Brain microvascular endothelial cell (primary cell): Measurements from ENCODE around the gene LIFR.

Experiments
- DNase-seq: peaks from one replicate; pipeline ENCODE4 v3.0.0-alpha.2; 2020
- H3K27ac ChIP-seq: fragments of 250-450 bp; sonication (Bioruptor Pico); 2 replicates; pipeline ENCODE4 v1.5.1; 2020; ENCODE audit warnings: mild to moderate bottlenecking, moderate library complexity
- H3K27me3 ChIP-seq: fragments of 250-450 bp; sonication (Bioruptor Pico); replicated peaks from 2 replicates; pipeline ENCODE4 v1.5.1; 2020; ENCODE audit warnings: mild to moderate bottlenecking
- H3K36me3 ChIP-seq: fragments of 250-450 bp; sonication (Bioruptor Pico); replicated peaks from 2 replicates; pipeline ENCODE4 v1.5.1; 2020; ENCODE audit warnings: mild to moderate bottlenecking
- H3K4me3 ChIP-seq: 2 replicates; pipeline ENCODE4 v1.5.1; 2011; ENCODE audit warnings: low read depth, mild to moderate bottlenecking, control low read depth, low read length, moderate library complexity
- in situ Hi-C: cut with HindIII; loops from 2 replicates; pipeline ENCODE4 v1.10.0; 2017; ENCODE audit warnings: low sequenced_read_pairs, low pct_ligation_motif_present
- TF ChIP-seq, protein P1 (sequence below): IDR thresholded peaks from 2 replicates; pipeline ENCODE4 v1.5.1; 2011; ENCODE audit warnings: low read depth, mild to moderate bottlenecking, moderate library complexity, low read length, control low read depth, inconsistent platforms; ENCODE audit errors: missing control alignments

The LIFR gene

DNA sequence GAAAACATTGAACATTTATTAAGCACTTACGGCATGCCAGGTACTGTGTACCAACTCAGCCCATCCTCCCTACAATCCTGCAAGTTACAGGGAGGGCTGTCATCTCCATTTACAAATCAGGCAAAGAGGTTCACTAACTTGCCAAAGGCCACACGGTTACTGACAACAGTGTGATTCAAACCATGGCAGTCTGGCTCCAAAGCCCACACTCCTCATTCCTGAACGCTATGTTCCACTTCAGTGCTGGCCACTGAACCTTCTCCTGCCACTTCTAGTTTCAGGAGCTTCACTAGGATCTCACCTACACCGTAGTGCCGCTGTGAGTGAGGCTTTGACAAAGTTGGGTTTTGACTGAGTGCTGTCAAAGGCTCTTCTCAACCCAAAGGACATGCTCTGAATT lies 7.2 kb upstream of the LIFR start:
- no peak overlapping the region for H3K27ac ChIP-seq
- in situ Hi-C loops, result no loop called here
- no peak overlapping the region for H3K4me3 ChIP-seq
- TF ChIP-seq, protein P1, sequence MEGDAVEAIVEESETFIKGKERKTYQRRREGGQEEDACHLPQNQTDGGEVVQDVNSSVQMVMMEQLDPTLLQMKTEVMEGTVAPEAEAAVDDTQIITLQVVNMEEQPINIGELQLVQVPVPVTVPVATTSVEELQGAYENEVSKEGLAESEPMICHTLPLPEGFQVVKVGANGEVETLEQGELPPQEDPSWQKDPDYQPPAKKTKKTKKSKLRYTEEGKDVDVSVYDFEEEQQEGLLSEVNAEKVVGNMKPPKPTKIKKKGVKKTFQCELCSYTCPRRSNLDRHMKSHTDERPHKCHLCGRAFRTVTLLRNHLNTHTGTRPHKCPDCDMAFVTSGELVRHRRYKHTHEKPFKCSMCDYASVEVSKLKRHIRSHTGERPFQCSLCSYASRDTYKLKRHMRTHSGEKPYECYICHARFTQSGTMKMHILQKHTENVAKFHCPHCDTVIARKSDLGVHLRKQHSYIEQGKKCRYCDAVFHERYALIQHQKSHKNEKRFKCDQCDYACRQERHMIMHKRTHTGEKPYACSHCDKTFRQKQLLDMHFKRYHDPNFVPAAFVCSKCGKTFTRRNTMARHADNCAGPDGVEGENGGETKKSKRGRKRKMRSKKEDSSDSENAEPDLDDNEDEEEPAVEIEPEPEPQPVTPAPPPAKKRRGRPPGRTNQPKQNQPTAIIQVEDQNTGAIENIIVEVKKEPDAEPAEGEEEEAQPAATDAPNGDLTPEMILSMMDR, result no peak
- DNase-seq, result no peak
- no peaks in the 10 kb centered on the region for H3K36me3 ChIP-seq
- no peaks in the 10 kb centered on the region for H3K27me3 ChIP-seq

GRCh38 chr5:38562444-38563210 lies 6.2 kb upstream of the LIFR start:
- no peak overlapping the region for H3K27ac ChIP-seq
- H3K36me3 ChIP-seq, result no peaks in the 10 kb centered on the region
- TF ChIP-seq, protein P1, result no peak
- in situ Hi-C loops, result no loop called here
- no peak for DNase-seq
- no peaks in the 10 kb centered on the region for H3K27me3 ChIP-seq
- no peak overlapping the region for H3K4me3 ChIP-seq

- in situ Hi-C loops, result loop anchor here (10.0 kb wide), 1 partner anchor 245 kb away; no protein-coding TSS in a partner anchor
- Histone ChIP-seq H3K36me3 (no peaks in the 10 kb centered on the region), H3K4me3 (no peak overlapping the region), H3K27me3 (no peaks in the 10 kb centered on the region), H3K27ac (no peak overlapping the region)
- TF ChIP-seq, protein P1, result no peak
- no peak for DNase-seq
Observed at GRCh38 chr5:38559428-38559827, 3.0 kb upstream of the LIFR start.

DNA sequence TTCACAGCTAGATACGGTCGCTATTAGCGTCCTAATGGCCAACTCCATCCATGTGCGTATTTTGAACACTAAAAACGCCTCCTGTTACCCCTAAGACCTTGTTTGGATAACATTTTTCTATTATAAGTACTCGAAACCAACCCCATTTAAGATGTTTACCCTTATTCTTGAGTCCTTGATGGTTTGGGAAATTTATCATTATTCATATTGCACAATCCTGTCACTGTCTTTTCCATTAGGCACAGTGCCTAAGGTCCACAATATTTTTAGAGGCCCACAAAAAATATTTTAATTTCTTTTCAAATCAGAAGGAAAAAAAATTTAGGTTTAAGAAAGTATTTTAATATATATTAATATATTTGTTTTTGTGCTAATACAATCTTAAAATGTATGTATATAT lies 1.3 kb upstream of the LIFR start:
- H3K27me3 ChIP-seq, result no peaks in the 10 kb centered on the region
- no peak overlapping the region for H3K27ac ChIP-seq
- H3K36me3 ChIP-seq, result no peaks in the 10 kb centered on the region
- in situ Hi-C loops, result loop anchor here (10.0 kb wide), 1 partner anchor 247 kb away; no protein-coding TSS in a partner anchor
- no peak for DNase-seq
- TF ChIP-seq, protein P1, result no peak
- H3K4me3 ChIP-seq, result peak overlapping the region; percentile 80

DNA sequence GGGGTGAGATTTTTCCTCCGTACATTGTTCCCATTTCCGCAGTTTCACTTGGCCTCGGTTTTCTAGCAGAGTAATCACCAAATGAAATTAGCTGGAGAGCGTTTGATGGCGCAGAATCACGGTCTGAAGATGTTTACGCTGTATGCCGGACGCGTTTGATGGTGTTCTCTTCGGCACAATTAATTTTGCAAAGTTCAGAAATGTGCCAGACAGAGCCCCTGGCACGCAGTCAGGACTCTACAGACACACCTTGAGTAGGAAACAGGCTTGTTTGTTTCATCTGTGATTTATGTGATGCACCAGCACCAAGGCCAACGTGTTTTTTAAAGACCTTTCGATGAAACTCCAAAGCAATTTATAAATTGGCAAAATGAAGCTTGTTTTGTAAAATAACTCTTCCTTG lies 863 bp upstream of the LIFR start:
- Histone ChIP-seq H3K27me3 (no peaks in the 10 kb centered on the region), H3K4me3 (peak overlapping the region; percentile 80), H3K36me3 (no peaks in the 10 kb centered on the region), H3K27ac (peak overlapping the region; percentile 71)
- in situ Hi-C loops, result loop anchor here (10.0 kb wide), 1 partner anchor 247 kb away; no protein-coding TSS in a partner anchor
- TF ChIP-seq, protein P1, result no peak
- no peak for DNase-seq
